Activated naive CD4-positive, alpha-beta T cell treated with anti-CD3 and anti-CD28 coated beads, Interleukin-2, amount 10 ng/mL, durations not matched to agents 7 days and 5 days (primary cell): Measurements from ENCODE around the gene CUTC.

Experiments
- CTCF ChIA-PET: fragments of 350-600 bp; sonication (Branson Sonifier 250); formaldehyde crosslinking; loops from one replicate; lab custom pipeline; 2021; ENCODE audit warnings: antibody characterized with exemption; lab: Charles Lee
- DNase-seq: peaks from one replicate; pipeline ENCODE4 v3.0.0-alpha.2; 2020
- H3K27ac Mint-ChIP-seq: one replicate; pipeline ENCODE4 v1.8.0; 2021; ENCODE audit warnings: mild to moderate bottlenecking, moderate library complexity, mixed read lengths
- H3K27me3 Mint-ChIP-seq: one replicate; pipeline ENCODE4 v1.8.0; 2021; ENCODE audit warnings: mild to moderate bottlenecking, mixed read lengths
- H3K36me3 Mint-ChIP-seq: one replicate; pipeline ENCODE4 v1.8.0; 2021; ENCODE audit warnings: mixed read lengths
- H3K4me1 Mint-ChIP-seq: one replicate; pipeline ENCODE4 v1.8.0; 2021; ENCODE audit warnings: mixed read lengths
- H3K4me3 Mint-ChIP-seq: one replicate; pipeline ENCODE4 v1.8.0; 2021; ENCODE audit warnings: mild to moderate bottlenecking, moderate library complexity, mixed read lengths
- H3K9me3 Mint-ChIP-seq: one replicate; pipeline ENCODE4 v1.8.0; 2021; ENCODE audit warnings: mixed read lengths

The CUTC gene

DNA sequence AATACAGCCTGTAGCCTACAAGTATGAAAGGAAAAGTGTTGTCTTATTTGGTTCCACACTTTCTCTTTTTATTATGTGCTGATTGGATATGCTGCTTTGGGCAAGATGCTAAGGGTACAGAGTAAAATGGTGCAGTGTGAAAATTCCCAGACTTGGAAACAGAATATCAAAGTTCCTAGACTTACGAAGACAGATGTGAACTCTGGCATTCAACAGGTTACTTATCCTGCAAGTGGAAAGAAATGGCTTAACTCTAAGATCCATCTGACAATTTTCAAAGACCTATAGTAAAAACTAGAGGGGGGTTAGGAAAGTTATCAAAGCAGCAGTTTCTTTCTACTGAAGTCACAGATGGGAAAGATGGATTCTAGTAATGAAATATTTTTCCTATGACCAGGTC, 24.1 kb downstream of the CUTC start:
- H3K4me1 Mint-ChIP-seq: no peaks in the 10 kb centered on the region
- no peaks in the 10 kb centered on the region for H3K9me3 Mint-ChIP-seq
- no peak overlapping the region for H3K27ac Mint-ChIP-seq
- H3K27me3 Mint-ChIP-seq: no peaks in the 10 kb centered on the region
- H3K4me3 Mint-ChIP-seq: no peak overlapping the region
- H3K36me3 Mint-ChIP-seq: peaks cover 59% of the 10 kb centered on the region
- DNase-seq: no peak
- CTCF ChIA-PET: no interaction called here

DNA sequence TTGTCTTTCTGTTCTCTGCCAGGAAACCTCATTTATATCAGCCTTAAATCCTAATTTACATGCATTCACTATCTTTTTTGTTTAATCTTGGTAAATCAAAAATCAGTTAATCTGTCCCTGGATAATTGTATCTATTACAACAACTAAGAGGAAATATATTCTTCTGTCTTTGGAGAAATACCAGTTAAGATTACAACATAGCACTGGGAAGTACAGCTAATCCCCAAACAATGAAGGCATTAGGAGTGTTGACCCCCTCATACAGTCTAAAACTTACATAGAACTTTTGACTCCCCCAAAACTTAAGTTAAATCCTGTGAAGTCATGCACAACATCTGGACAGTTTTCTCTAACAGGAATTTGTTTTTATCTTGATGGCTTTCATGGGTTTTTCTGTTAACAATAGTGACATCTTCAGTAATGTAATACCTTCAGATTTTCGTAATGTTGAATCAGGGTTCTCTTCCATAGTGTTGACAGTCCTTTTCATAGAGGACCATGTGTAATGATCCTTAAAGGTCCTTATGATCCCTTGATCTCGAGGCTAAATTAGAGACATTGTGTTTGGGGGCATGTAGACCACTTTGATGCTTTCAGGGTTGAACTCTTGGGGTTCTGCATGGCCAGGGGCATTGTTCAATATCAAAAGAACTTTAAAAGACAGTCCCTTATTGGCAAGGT, 26.3 kb downstream of the CUTC start:
- H3K4me3 Mint-ChIP-seq: no peak overlapping the region

GRCh38 chr10:99760321-99760720, 28.3 kb downstream of the CUTC start:
- DNase-seq: no peak
- no peak overlapping the region for H3K4me3 Mint-ChIP-seq
- H3K9me3 Mint-ChIP-seq: no peaks in the 10 kb centered on the region
- peaks cover 60% of the 10 kb centered on the region for H3K36me3 Mint-ChIP-seq
- CTCF ChIA-PET: no interaction called here
- no peaks in the 10 kb centered on the region for H3K27me3 Mint-ChIP-seq
- no peaks in the 10 kb centered on the region for H3K4me1 Mint-ChIP-seq
- H3K27ac Mint-ChIP-seq: no peak overlapping the region

More for the DNA sequence above, 26.3 kb downstream of the CUTC start:
- Mint-ChIP-seq H3K9me3 (no peaks in the 10 kb centered on the region), H3K4me1 (no peaks in the 10 kb centered on the region), H3K27me3 (no peaks in the 10 kb centered on the region), H3K36me3 (peaks cover 64% of the 10 kb centered on the region), H3K27ac (no peak overlapping the region)
- CTCF ChIA-PET: no interaction called here
- no peak for DNase-seq

DNA sequence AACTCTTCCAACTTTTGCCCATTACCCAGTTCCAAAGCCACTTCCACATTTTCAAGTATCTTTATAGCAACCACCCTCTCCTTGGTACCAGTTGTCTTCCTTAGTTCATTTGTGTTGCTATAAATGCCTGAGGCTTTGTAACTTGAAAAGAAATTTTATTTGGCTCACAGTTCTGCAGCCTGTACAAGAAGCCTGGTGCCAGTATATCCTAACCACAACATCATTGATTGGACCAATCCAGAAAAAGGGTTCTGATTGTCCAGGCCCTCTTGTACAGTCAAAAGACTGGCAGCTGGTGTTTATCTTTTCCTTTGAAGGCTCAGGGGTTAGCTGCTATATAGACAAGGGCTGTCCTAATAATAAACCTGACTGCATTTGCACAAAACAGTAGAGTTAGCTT, 29.3 kb downstream of the CUTC start:
- Mint-ChIP-seq H3K27ac (no peak overlapping the region), H3K4me1 (no peaks in the 10 kb centered on the region), H3K27me3 (no peaks in the 10 kb centered on the region), H3K4me3 (no peak overlapping the region), H3K9me3 (no peaks in the 10 kb centered on the region), H3K36me3 (peaks cover 51% of the 10 kb centered on the region)
- no peak for DNase-seq
- CTCF ChIA-PET: no interaction called here

DNA sequence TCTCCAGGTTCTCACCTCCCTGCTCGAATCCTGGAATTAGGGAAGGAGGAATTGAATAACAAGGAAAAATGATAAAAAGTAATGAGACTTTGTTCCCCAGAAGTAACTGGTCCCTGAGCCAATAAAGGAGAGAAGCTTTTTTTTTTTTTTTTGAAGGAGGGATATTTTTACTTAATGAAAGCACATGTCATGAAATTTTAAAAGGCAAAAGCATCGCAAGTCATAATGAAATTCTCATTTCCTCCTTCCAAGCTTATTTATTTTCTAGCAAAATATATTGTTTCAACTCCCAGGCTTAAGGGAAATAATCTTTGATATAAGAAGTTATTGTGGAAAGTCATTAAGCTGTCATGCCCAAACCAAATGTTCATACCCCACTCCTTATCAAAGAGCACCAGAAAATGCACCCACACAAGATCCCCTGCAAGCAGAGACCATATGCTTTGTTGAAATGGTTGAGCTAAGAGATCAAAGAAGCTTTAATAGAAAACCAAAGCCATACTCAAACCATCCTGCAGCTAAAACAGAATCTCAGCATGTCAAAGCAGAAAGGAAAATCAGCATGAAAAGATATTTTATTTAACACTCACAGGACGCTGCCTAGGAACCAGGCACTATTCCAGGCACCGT, 33.8 kb downstream of the CUTC start:
- no peaks in the 10 kb centered on the region for H3K27me3 Mint-ChIP-seq
- H3K9me3 Mint-ChIP-seq: no peaks in the 10 kb centered on the region
- peaks cover 16% of the 10 kb centered on the region for H3K36me3 Mint-ChIP-seq
- H3K4me3 Mint-ChIP-seq: no peak overlapping the region
- DNase-seq: no peak
- H3K4me1 Mint-ChIP-seq: no peaks in the 10 kb centered on the region
- H3K27ac Mint-ChIP-seq: no peak overlapping the region
- CTCF ChIA-PET: no interaction called here

DNA sequence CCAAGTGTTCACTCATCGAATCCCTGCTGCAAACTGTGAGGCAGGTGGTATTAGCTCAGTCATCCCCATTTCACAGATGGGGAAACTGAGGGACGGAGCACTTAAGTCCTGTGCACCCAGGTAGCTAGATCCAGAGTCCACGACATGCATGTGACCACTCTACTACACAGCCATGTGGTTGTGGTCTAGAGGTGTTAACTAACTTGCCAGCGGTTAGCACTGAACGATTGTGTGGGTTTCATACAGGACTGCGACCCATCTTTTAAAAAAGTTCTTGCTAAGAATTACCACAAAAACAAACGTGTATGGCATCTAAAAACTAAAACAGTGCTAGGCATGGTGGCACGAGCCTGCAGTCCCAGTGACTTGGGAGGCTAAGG, 34.3 kb downstream of the CUTC start:
- Mint-ChIP-seq H3K27me3 (no peaks in the 10 kb centered on the region), H3K27ac (no peak overlapping the region), H3K36me3 (peaks cover 13% of the 10 kb centered on the region), H3K9me3 (no peaks in the 10 kb centered on the region), H3K4me1 (no peaks in the 10 kb centered on the region), H3K4me3 (no peak overlapping the region)
- CTCF ChIA-PET: no interaction called here
- no peak for DNase-seq

GRCh38 chr10:99767901-99768300, 35.9 kb downstream of the CUTC start:
- no peak for DNase-seq
- no peak overlapping the region for H3K27ac Mint-ChIP-seq
- H3K9me3 Mint-ChIP-seq: no peaks in the 10 kb centered on the region
- H3K4me3 Mint-ChIP-seq: no peak overlapping the region
- peaks cover 6% of the 10 kb centered on the region for H3K36me3 Mint-ChIP-seq
- H3K27me3 Mint-ChIP-seq: no peaks in the 10 kb centered on the region
- CTCF ChIA-PET: no interaction called here
- H3K4me1 Mint-ChIP-seq: no peaks in the 10 kb centered on the region

- no peak for DNase-seq
- Mint-ChIP-seq H3K27ac (no peak overlapping the region), H3K36me3 (peaks cover 3% of the 10 kb centered on the region), H3K4me1 (no peaks in the 10 kb centered on the region), H3K9me3 (no peaks in the 10 kb centered on the region), H3K27me3 (no peaks in the 10 kb centered on the region), H3K4me3 (no peak overlapping the region)
- CTCF ChIA-PET: interaction anchor here (1.1 kb wide), 1 partner anchor 77 kb away, joined by 3 read pairs; no protein-coding TSS in a partner anchor
Measured at GRCh38 chr10:99768556-99768955, 36.5 kb downstream of the CUTC start.

GRCh38 chr10:99769706-99770105, 37.7 kb downstream of the CUTC start:
- H3K36me3 Mint-ChIP-seq: no peaks in the 10 kb centered on the region
- no peaks in the 10 kb centered on the region for H3K27me3 Mint-ChIP-seq
- no peak overlapping the region for H3K4me3 Mint-ChIP-seq
- no peak overlapping the region for H3K27ac Mint-ChIP-seq
- no peaks in the 10 kb centered on the region for H3K4me1 Mint-ChIP-seq
- CTCF ChIA-PET: no interaction called here
- no peak for DNase-seq
- no peaks in the 10 kb centered on the region for H3K9me3 Mint-ChIP-seq

- no peak for DNase-seq
- H3K4me1 Mint-ChIP-seq: no peaks in the 10 kb centered on the region
- CTCF ChIA-PET: no interaction called here
- no peak overlapping the region for H3K4me3 Mint-ChIP-seq
- no peaks in the 10 kb centered on the region for H3K36me3 Mint-ChIP-seq
- H3K9me3 Mint-ChIP-seq: no peaks in the 10 kb centered on the region
- no peak overlapping the region for H3K27ac Mint-ChIP-seq
- no peaks in the 10 kb centered on the region for H3K27me3 Mint-ChIP-seq
Measured at GRCh38 chr10:99770408-99771045, 38.5 kb downstream of the CUTC start.

DNA sequence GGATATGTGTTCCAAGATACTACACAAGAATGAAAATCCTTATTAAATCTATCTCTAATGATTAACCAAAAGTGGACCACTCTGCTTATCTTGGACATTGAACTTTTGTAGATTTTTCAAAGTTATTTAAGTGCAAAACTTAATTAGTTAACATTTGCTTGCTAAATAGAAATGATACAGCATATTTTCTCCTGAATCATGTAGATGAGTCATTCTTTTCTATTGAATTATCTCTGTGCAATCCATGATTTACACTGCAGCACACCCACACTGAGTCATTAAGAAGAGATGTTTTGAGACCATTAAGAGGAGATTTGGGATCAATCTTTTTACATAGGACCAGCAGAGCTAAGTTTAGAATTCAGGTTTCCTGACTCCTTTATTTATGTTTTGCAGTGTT, 43.8 kb downstream of the CUTC start:
- H3K27me3 Mint-ChIP-seq: peaks cover 8% of the 10 kb centered on the region
- no peak for DNase-seq
- H3K4me1 Mint-ChIP-seq: peaks cover 10% of the 10 kb centered on the region
- H3K4me3 Mint-ChIP-seq: no peak overlapping the region
- H3K9me3 Mint-ChIP-seq: no peaks in the 10 kb centered on the region
- H3K27ac Mint-ChIP-seq: no peak overlapping the region
- no peaks in the 10 kb centered on the region for H3K36me3 Mint-ChIP-seq
- CTCF ChIA-PET: no interaction called here

DNA sequence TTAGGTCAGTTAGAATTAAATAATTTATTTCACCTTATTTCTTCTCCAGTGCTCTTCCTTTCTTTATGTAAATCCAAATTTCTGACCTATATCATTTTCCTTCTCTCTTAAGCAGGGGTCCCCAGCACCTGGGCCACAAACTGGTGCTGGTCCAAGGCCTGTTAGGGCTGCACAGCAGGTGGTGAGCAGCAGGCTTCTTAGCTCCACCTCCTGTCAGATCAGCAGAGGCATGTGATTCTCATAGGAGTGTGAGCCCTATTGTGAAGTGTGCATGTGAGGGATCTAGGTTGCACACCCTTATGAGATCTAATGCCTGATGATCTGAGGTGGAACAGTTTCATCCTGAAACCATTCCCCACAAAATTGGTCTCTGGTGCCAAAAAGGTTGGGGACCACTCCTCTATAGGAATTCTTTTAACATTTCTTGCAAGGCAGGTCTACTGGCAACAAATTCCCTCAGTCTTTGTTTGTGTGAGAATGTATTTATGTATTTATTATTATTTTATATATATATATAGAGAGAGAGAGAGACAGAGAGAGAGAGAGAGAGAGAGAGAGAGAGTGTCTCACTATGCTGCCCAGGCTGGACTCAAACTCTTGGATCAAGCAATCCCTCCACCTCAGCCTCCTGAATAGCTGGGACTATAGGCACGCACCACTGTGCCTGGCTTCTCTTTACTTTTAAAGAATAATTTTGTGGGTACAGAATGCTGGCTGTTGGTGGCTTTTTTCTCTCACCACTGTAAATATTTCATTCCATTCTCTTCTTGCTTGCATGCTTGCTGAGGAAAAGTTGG, 46.1 kb downstream of the CUTC start:
- no peak for DNase-seq
- H3K36me3 Mint-ChIP-seq: no peaks in the 10 kb centered on the region
- peaks cover 10% of the 10 kb centered on the region for H3K4me1 Mint-ChIP-seq
- CTCF ChIA-PET: no interaction called here
- no peaks in the 10 kb centered on the region for H3K9me3 Mint-ChIP-seq
- peaks cover 8% of the 10 kb centered on the region for H3K27me3 Mint-ChIP-seq
- no peak overlapping the region for H3K4me3 Mint-ChIP-seq
- no peak overlapping the region for H3K27ac Mint-ChIP-seq

- CTCF ChIA-PET: no interaction called here
- H3K36me3 Mint-ChIP-seq: no peaks in the 10 kb centered on the region
Measured at GRCh38 chr10:99779335-99779734, 47.3 kb downstream of the CUTC start.

GRCh38 chr10:99781734-99782429, 49.8 kb downstream of the CUTC start:
- no peak overlapping the region for H3K4me3 Mint-ChIP-seq
- CTCF ChIA-PET: interaction anchor here (0.7 kb wide), 1 partner anchor 10 kb away, joined by 4 read pairs; no protein-coding TSS in a partner anchor
- H3K4me1 Mint-ChIP-seq: peaks cover 10% of the 10 kb centered on the region
- H3K36me3 Mint-ChIP-seq: no peaks in the 10 kb centered on the region
- no peak for DNase-seq
- H3K27me3 Mint-ChIP-seq: peaks cover 8% of the 10 kb centered on the region
- H3K9me3 Mint-ChIP-seq: no peaks in the 10 kb centered on the region
- no peak overlapping the region for H3K27ac Mint-ChIP-seq

More at GRCh38 chr10:99779335-99779734, 47.3 kb downstream of the CUTC start:
- no peak for DNase-seq
- Mint-ChIP-seq H3K9me3 (no peaks in the 10 kb centered on the region), H3K27me3 (peaks cover 8% of the 10 kb centered on the region), H3K27ac (no peak overlapping the region), H3K4me3 (no peak overlapping the region), H3K4me1 (peaks cover 10% of the 10 kb centered on the region)
